Left lobe of liver (tissue), 1 donor: ENCODE measurements around the gene SCYGR1. TPM values are rescaled to one million over a fixed set of nuclear protein-coding genes. Genes with fewer than 3 reads are reported as not detected.

Experiments used
- total RNA-seq: library from RNA; stranded (reverse); gene quantifications from one replicate; pipeline ENCODE4 v1.2.1, GENCODE V29; 2021
- donor health status: DM: no; HTN: yes; CAD: no.

SCYGR1 gene
- total RNA-seq, 1 donor from 2014 or later: not detected

Other genes with a start within 250 kb of the SCYGR1 start
- 2.1 TPM for gene COL4A4, start 223.7 kb downstream of the SCYGR1 start, total RNA-seq
- gene COL4A3, start 223.3 kb downstream of the SCYGR1 start, total RNA-seq: 0.55 TPM
- gene MFF, start 62.7 kb downstream of the SCYGR1 start, total RNA-seq: 27.6 TPM
- gene TM4SF20, start 8.6 kb downstream of the SCYGR1 start, total RNA-seq: not detected
- gene AGFG1, start 84.2 kb upstream of the SCYGR1 start, total RNA-seq: 21.9 TPM
- not detected for gene SCYGR2, start 210.9 kb upstream of the SCYGR1 start, total RNA-seq
- gene SCYGR3, start 226.9 kb upstream of the SCYGR1 start, total RNA-seq: not detected
- gene SCYGR4, start 229.5 kb upstream of the SCYGR1 start, total RNA-seq: not detected